WTC11 (cell line): Measurements from ENCODE around the gene C9. TPM values are rescaled to one million over a fixed set of nuclear protein-coding genes. Genes with fewer than 3 reads are reported as not detected.

Source experiments
- ATAC-seq: fragments of 200-7000 bp; cut with Tn5 transposase; 2 replicates; pipeline ENCODE4 v1.10.0; 2021; ENCODE audit warnings: mild to moderate bottlenecking, moderate library complexity
- Bru-seq: library from RNA; stranded (reverse); fragments of 400-500 nt; gene quantifications from one replicate; lab custom pipeline; 2021; lab: Mats Ljungman, UMichigan
- CTCF ChIA-PET: fragments of 300-600 bp; sonication (Branson Sonifier 250); formaldehyde crosslinking; loops from one replicate; lab custom pipeline; 2021; ENCODE audit warnings: antibody characterized with exemption; lab: Charles Lee
- POLR2A ChIA-PET: fragments of 350-600 bp; sonication (Branson Sonifier 250); formaldehyde crosslinking; loops from one replicate; lab custom pipeline; 2021; ENCODE audit warnings: antibody characterized with exemption; lab: Charles Lee
- DNase-seq: peaks from one replicate; pipeline ENCODE4 v3.0.0; 2021; ENCODE audit warnings: low spot score
- H3K27ac Mint-ChIP-seq: 2 replicates; pipeline ENCODE4 v1.8.0; 2021; ENCODE audit warnings: mixed read lengths
- H3K27me3 Mint-ChIP-seq: 2 replicates; pipeline ENCODE4 v1.8.0; 2021; ENCODE audit warnings: low read depth, mild to moderate bottlenecking, moderate library complexity, mixed read lengths
- H3K36me3 Mint-ChIP-seq: 2 replicates; pipeline ENCODE4 v1.8.0; 2021; ENCODE audit warnings: mixed read lengths
- H3K4me1 Mint-ChIP-seq: 2 replicates; pipeline ENCODE4 v1.8.0; 2022; ENCODE audit warnings: mixed read lengths
- H3K4me3 Mint-ChIP-seq: 2 replicates; pipeline ENCODE4 v1.8.0; 2021; ENCODE audit warnings: mild to moderate bottlenecking, moderate library complexity, mixed read lengths
- H3K9me3 Mint-ChIP-seq: 2 replicates; pipeline ENCODE4 v1.8.0; 2021; ENCODE audit warnings: mixed read lengths
- AR ChIP-seq: fragments of 250-450 bp; sonication (Bioruptor Pico); IDR thresholded peaks from 2 replicates; pipeline ENCODE4 v1.9.0; 2021; ENCODE audit warnings: mild to moderate bottlenecking
- ATF6 ChIP-seq: sonication (generic); formaldehyde crosslinking; IDR thresholded peaks from 2 replicates; pipeline ENCODE4 v1.8.1; 2023; ENCODE audit warnings: mild to moderate bottlenecking, missing genetic modification reagents
- CREM ChIP-seq: sonication (generic); formaldehyde crosslinking; IDR thresholded peaks from 2 replicates; pipeline ENCODE4 v1.8.1; 2022; ENCODE audit warnings: mild to moderate bottlenecking, missing genetic modification reagents, moderate library complexity
- ERG ChIP-seq: fragments of 250-450 bp; sonication (Bioruptor Pico); IDR thresholded peaks from 2 replicates; pipeline ENCODE4 v1.8.0; 2021; ENCODE audit warnings: mild to moderate bottlenecking
- FOXP4 ChIP-seq: sonication (generic); formaldehyde crosslinking; IDR thresholded peaks from 2 replicates; pipeline ENCODE4 v1.8.0; 2022; ENCODE audit warnings: mild to moderate bottlenecking, missing genetic modification reagents
- GRHL2 ChIP-seq: fragments of 250-450 bp; sonication (Bioruptor Pico); IDR thresholded peaks from 2 replicates; pipeline ENCODE4 v1.8.0; 2022; ENCODE audit warnings: mild to moderate bottlenecking, moderate library complexity; ENCODE audit not compliant: insufficient replicate concordance, severe bottlenecking
- JAZF1 ChIP-seq: fragments of 250-450 bp; sonication (Bioruptor Pico); IDR thresholded peaks from 2 replicates; pipeline ENCODE4 v1.9.0; 2021; ENCODE audit warnings: moderate library complexity, mild to moderate bottlenecking, inconsistent platforms
- MLX ChIP-seq: sonication (generic); formaldehyde crosslinking; IDR thresholded peaks from 2 replicates; pipeline ENCODE4 v1.8.1; 2023; ENCODE audit warnings: mild to moderate bottlenecking, missing genetic modification reagents, moderate library complexity
- NFATC4 ChIP-seq: fragments of 250-450 bp; sonication (Bioruptor Pico); IDR thresholded peaks from 2 replicates; pipeline ENCODE4 v1.9.0; 2021; ENCODE audit warnings: mild to moderate bottlenecking
- NR2C2 ChIP-seq: sonication (generic); formaldehyde crosslinking; IDR thresholded peaks from 2 replicates; pipeline ENCODE4 v1.8.0; 2022; ENCODE audit warnings: mild to moderate bottlenecking, missing genetic modification reagents
- PREB ChIP-seq: sonication (generic); formaldehyde crosslinking; IDR thresholded peaks from 2 replicates; pipeline ENCODE4 v1.8.1; 2022; ENCODE audit warnings: mild to moderate bottlenecking, missing genetic modification reagents, moderate library complexity, borderline replicate concordance
- SMAD3 ChIP-seq: sonication (generic); formaldehyde crosslinking; IDR thresholded peaks from 2 replicates; pipeline ENCODE4 v1.8.0; 2022; ENCODE audit warnings: missing genetic modification reagents, mild to moderate bottlenecking, borderline replicate concordance
- TEAD4 ChIP-seq: sonication (generic); formaldehyde crosslinking; IDR thresholded peaks from 2 replicates; pipeline ENCODE4 v1.8.0; 2022; ENCODE audit warnings: mild to moderate bottlenecking, missing genetic modification reagents
- ZBTB21 ChIP-seq: sonication (generic); formaldehyde crosslinking; IDR thresholded peaks from 2 replicates; pipeline ENCODE4 v1.8.1; 2023; ENCODE audit warnings: mild to moderate bottlenecking, missing genetic modification reagents, borderline replicate concordance
- ZNF317 ChIP-seq: sonication (generic); formaldehyde crosslinking; IDR thresholded peaks from 2 replicates; pipeline ENCODE4 v1.8.1; 2023; ENCODE audit warnings: low read depth, mild to moderate bottlenecking, moderate library complexity, missing genetic modification reagents, borderline replicate concordance
- ZNF416 ChIP-seq: fragments of 250-450 bp; sonication (Bioruptor Pico); IDR thresholded peaks from 2 replicates; pipeline ENCODE4 v1.9.0; 2021; ENCODE audit warnings: mild to moderate bottlenecking, inconsistent platforms
- ZNF425 ChIP-seq: fragments of 250-450 bp; sonication (Bioruptor Pico); conservative IDR thresholded peaks from 2 replicates; pipeline ENCODE4 v1.9.0; 2021; ENCODE audit warnings: mild to moderate bottlenecking
- long read RNA-seq, 3 experiments: library from RNA in 1 of 3; library from capped mRNA in 1 of 3; library from polyadenylated mRNA in 1 of 3; unstranded in 2 of 3; stranded (forward) in 1 of 3; transcript quantifications; one replicate each; pipeline ENCODE4 v2.0.0, GENCODE V29; 2021
- total RNA-seq: library from RNA; stranded (reverse); gene quantifications from 3 replicates; pipeline ENCODE4 v1.2.3, GENCODE V29; 2021

Gene C9
- total RNA-seq (0.07 to 0.25 TPM (median 0.21 TPM) in 3 replicates), Bru-seq, nascent RNA (percentile 2 among the genes with signal in this experiment)
- long read RNA-seq, experiment 1 = 0 reads
- long read RNA-seq, experiment 2 = 0 reads
- long read RNA-seq, experiment 3 = 0 reads

- Mint-ChIP-seq H3K4me1 (peaks cover 32% of the 10 kb centered on the region), H3K36me3 (peaks cover 1% of the 10 kb centered on the region; the same call in 1 of the 2 replicates), H3K27ac (0 out of 2 replicates have a peak within 1 kb of the TSS, but pooled peaks have one; percentile 45), H3K27me3 (no peaks in the 10 kb centered on the region), H3K4me3 (no peak within 1 kb of the TSS), H3K9me3 (peaks cover 4% of the 10 kb centered on the region)
- ChIA-PET CTCF (interaction anchor here (1.1 kb wide), 1 partner anchor 146 kb away, joined by 3 read pairs; no protein-coding TSS in a partner anchor), POLR2A (no interaction called here)
- TF ChIP-seq SMAD3 (CRISPR knock-in tag) (no peak), ZNF416 (CRISPR knock-in tag) (no peak)
- no peak for DNase-seq
- ATAC-seq = peak; percentile 63
Observed at GRCh38 chr5:39364367-39364766, at the start of gene C9. Gene C9 (minus strand): TSS chr5:39364495. CDS start chr5:39364464, 31 bp downstream.

GRCh38 chr5:39413771-39414170 lies 49.5 kb upstream of the C9 start:
- Mint-ChIP-seq H3K9me3 (no peaks in the 10 kb centered on the region), H3K4me1 (peaks cover 39% of the 10 kb centered on the region), H3K4me3 (no peak overlapping the region), H3K27me3 (no peaks in the 10 kb centered on the region; the same call in 1 of the 2 replicates), H3K27ac (no peak overlapping the region), H3K36me3 (no peaks in the 10 kb centered on the region)
- ATAC-seq (no peak), DNase-seq (no peak)
- POLR2A ChIA-PET = no interaction called here
- CTCF ChIA-PET = interaction anchor here (1.7 to 1.9 kb wide), 2 partner anchors 11 to 38 kb away, joined by 4 to 7 read pairs; partner anchors contain the start of gene DAB2
- TF ChIP-seq CREM (CRISPR knock-in tag) (no peak), MLX (CRISPR knock-in tag) (no peak), TEAD4 (no peak), JAZF1 (CRISPR knock-in tag) (no peak), FOXP4 (CRISPR knock-in tag) (no peak), PREB (CRISPR knock-in tag) (no peak), ATF6 (CRISPR knock-in tag) (no peak), GRHL2 (CRISPR knock-in tag) (no peak), AR (CRISPR knock-in tag) (no peak), NR2C2 (CRISPR knock-in tag) (no peak), ZNF317 (CRISPR knock-in tag) (no peak), ERG (CRISPR knock-in tag) (no peak), NFATC4 (CRISPR knock-in tag) (no peak), ZBTB21 (CRISPR knock-in tag) (no peak), ZNF425 (CRISPR knock-in tag) (no peak)
